WTC11 (cell line): Measurements from ENCODE around the gene PTPRG.

Experiments
- ATF1 ChIP-seq: sonication (generic); formaldehyde crosslinking; IDR thresholded peaks from 2 replicates; pipeline ENCODE4 v1.8.1; 2023; ENCODE audit warnings: mild to moderate bottlenecking, moderate library complexity, missing genetic modification reagents
- ESRRA ChIP-seq: sonication (generic); formaldehyde crosslinking; IDR thresholded peaks from 2 replicates; pipeline ENCODE4 v1.8.1; 2022; ENCODE audit warnings: mild to moderate bottlenecking, missing genetic modification reagents, borderline replicate concordance
- MYBL2 ChIP-seq: sonication (generic); formaldehyde crosslinking; IDR thresholded peaks from 2 replicates; pipeline ENCODE4 v1.8.1; 2023; ENCODE audit warnings: mild to moderate bottlenecking, moderate library complexity, missing genetic modification reagents
- TF ChIP-seq, protein P1 (sequence below): fragments of 200-600 bp; IDR thresholded peaks from 2 replicates; pipeline ENCODE4 v1.8.0; 2022; ENCODE audit warnings: antibody characterized with exemption
- TF ChIP-seq, protein P2 (sequence below): sonication (generic); formaldehyde crosslinking; IDR thresholded peaks from 2 replicates; pipeline ENCODE4 v1.8.1; 2022; ENCODE audit warnings: low read depth, mild to moderate bottlenecking, moderate library complexity, missing genetic modification reagents, borderline replicate concordance
- TF ChIP-seq, protein P3 (sequence below): sonication (generic); formaldehyde crosslinking; IDR thresholded peaks from 2 replicates; pipeline ENCODE4 v1.8.1; 2022; ENCODE audit warnings: low read depth, missing genetic modification reagents, borderline replicate concordance
- TF ChIP-seq, protein P4 (sequence below): sonication (generic); formaldehyde crosslinking; IDR thresholded peaks from 2 replicates; pipeline ENCODE4 v1.8.0; 2022; ENCODE audit warnings: mild to moderate bottlenecking, missing genetic modification reagents
- TF ChIP-seq, protein P5 (sequence below): sonication (generic); formaldehyde crosslinking; IDR thresholded peaks from 2 replicates; pipeline ENCODE4 v1.8.0; 2022; ENCODE audit warnings: mild to moderate bottlenecking, missing genetic modification reagents

DNA sequence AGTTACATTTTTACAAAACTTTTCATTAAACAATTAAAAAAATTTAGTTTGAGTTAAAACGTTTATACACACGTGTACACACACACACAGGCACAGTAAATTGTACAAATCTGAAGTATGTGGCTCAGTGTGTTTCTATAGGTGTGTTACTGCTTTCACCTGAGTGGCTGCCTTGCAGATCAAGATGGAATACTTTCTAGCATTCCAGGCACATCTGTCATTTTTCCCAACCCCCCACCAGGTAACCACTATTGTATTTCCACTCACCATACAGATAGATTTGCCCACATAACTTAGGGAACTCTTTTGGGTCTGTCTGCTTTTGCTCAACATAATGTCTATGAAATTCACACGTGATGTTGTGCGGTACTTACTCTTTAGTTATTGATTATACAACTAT is 141.1 kb downstream of the PTPRG start:
- TF ChIP-seq, protein P1, sequence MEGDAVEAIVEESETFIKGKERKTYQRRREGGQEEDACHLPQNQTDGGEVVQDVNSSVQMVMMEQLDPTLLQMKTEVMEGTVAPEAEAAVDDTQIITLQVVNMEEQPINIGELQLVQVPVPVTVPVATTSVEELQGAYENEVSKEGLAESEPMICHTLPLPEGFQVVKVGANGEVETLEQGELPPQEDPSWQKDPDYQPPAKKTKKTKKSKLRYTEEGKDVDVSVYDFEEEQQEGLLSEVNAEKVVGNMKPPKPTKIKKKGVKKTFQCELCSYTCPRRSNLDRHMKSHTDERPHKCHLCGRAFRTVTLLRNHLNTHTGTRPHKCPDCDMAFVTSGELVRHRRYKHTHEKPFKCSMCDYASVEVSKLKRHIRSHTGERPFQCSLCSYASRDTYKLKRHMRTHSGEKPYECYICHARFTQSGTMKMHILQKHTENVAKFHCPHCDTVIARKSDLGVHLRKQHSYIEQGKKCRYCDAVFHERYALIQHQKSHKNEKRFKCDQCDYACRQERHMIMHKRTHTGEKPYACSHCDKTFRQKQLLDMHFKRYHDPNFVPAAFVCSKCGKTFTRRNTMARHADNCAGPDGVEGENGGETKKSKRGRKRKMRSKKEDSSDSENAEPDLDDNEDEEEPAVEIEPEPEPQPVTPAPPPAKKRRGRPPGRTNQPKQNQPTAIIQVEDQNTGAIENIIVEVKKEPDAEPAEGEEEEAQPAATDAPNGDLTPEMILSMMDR = no peak
- TF ChIP-seq, protein P2, sequence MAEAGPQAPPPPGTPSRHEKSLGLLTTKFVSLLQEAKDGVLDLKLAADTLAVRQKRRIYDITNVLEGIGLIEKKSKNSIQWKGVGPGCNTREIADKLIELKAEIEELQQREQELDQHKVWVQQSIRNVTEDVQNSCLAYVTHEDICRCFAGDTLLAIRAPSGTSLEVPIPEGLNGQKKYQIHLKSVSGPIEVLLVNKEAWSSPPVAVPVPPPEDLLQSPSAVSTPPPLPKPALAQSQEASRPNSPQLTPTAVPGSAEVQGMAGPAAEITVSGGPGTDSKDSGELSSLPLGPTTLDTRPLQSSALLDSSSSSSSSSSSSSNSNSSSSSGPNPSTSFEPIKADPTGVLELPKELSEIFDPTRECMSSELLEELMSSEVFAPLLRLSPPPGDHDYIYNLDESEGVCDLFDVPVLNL (CRISPR knock-in tag) = no peak
- TF ChIP-seq, protein P3, sequence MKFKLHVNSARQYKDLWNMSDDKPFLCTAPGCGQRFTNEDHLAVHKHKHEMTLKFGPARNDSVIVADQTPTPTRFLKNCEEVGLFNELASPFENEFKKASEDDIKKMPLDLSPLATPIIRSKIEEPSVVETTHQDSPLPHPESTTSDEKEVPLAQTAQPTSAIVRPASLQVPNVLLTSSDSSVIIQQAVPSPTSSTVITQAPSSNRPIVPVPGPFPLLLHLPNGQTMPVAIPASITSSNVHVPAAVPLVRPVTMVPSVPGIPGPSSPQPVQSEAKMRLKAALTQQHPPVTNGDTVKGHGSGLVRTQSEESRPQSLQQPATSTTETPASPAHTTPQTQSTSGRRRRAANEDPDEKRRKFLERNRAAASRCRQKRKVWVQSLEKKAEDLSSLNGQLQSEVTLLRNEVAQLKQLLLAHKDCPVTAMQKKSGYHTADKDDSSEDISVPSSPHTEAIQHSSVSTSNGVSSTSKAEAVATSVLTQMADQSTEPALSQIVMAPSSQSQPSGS (CRISPR knock-in tag) = no peak
- no peak for TF ChIP-seq MYBL2
- TF ChIP-seq, protein P4, sequence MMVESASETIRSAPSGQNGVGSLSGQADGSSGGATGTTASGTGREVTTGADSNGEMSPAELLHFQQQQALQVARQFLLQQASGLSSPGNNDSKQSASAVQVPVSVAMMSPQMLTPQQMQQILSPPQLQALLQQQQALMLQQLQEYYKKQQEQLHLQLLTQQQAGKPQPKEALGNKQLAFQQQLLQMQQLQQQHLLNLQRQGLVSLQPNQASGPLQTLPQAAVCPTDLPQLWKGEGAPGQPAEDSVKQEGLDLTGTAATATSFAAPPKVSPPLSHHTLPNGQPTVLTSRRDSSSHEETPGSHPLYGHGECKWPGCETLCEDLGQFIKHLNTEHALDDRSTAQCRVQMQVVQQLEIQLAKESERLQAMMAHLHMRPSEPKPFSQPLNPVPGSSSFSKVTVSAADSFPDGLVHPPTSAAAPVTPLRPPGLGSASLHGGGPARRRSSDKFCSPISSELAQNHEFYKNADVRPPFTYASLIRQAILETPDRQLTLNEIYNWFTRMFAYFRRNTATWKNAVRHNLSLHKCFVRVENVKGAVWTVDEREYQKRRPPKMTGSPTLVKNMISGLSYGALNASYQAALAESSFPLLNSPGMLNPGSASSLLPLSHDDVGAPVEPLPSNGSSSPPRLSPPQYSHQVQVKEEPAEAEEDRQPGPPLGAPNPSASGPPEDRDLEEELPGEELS (CRISPR knock-in tag) = no peak
- TF ChIP-seq ESRRA = no peak
- TF ChIP-seq, protein P5, sequence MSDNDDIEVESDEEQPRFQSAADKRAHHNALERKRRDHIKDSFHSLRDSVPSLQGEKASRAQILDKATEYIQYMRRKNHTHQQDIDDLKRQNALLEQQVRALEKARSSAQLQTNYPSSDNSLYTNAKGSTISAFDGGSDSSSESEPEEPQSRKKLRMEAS (CRISPR knock-in tag) = no peak
- TF ChIP-seq ATF1 = no peak
